H1 (cell line): ENCODE data around the gene AKTIP. TPM values are rescaled to one million over a fixed set of nuclear protein-coding genes. Genes with fewer than 3 reads are reported as not detected.

Experiments
- CTCF ChIA-PET: fragments of 300-600 bp; sonication (Branson Sonifier 250); formaldehyde crosslinking; loops from one replicate; lab custom pipeline; 2021; ENCODE audit not compliant: partially characterized antibody; lab: Charles Lee
- POLR2A ChIA-PET: fragments of 300-600 bp; sonication (Branson Sonifier 250); formaldehyde crosslinking; loops from one replicate; lab custom pipeline; 2021; ENCODE audit warnings: inconsistent platforms; ENCODE audit not compliant: partially characterized antibody; lab: Charles Lee
- DNase-seq, 2 experiments: peaks; one replicate each; pipeline versions ENCODE4 v3.0.0 to v3.0.0-alpha.2; 2010 to 2022; ENCODE audit warnings: low spot score in 2 of 2, low read depth in 1 of 2, mixed read lengths in 1 of 2
- FAIRE-seq: peaks from 2 replicates; lab custom pipeline; 2011; peaks lifted over from hg19 to GRCh38; lab: Jason Lieb, UNC
- H2AFZ ChIP-seq: 2 replicates; pipeline ENCODE4 v1.8.1; 2012; ENCODE audit warnings: low read length, inconsistent platforms
- H2AK5ac ChIP-seq: 2 replicates; pipeline ENCODE4 v1.6.1; 2013; ENCODE audit warnings: low read depth, low read length
- H2BK120ac ChIP-seq: replicated peaks from 2 replicates; pipeline ENCODE3; 2013; ENCODE audit warnings: low read depth, low read length, inconsistent platforms
- H2BK12ac ChIP-seq: 2 replicates; pipeline ENCODE4 v1.6.1; 2013; ENCODE audit warnings: low read depth, low read length
- H2BK15ac ChIP-seq: 2 replicates; pipeline ENCODE4 v1.6.1; 2013; ENCODE audit warnings: low read length
- H2BK20ac ChIP-seq: 2 replicates; pipeline ENCODE4 v1.6.1; 2013; ENCODE audit warnings: low read length
- H2BK5ac ChIP-seq: 2 replicates; pipeline ENCODE4 v1.6.1; 2013; ENCODE audit warnings: low read depth, low read length
- H3K14ac ChIP-seq: 2 replicates; pipeline ENCODE4 v1.6.1; 2013; ENCODE audit warnings: inconsistent platforms; ENCODE audit not compliant: insufficient read length
- H3K18ac ChIP-seq: 2 replicates; pipeline ENCODE4 v1.6.1; 2013; ENCODE audit warnings: low read length; ENCODE audit errors: extremely low read depth
- H3K23ac ChIP-seq: 2 replicates; pipeline ENCODE4 v1.6.1; 2013; ENCODE audit warnings: inconsistent platforms; ENCODE audit not compliant: insufficient read length
- H3K23me2 ChIP-seq: 2 replicates; pipeline ENCODE4 v1.6.1; 2013; ENCODE audit warnings: low read depth, low read length
- H3K27ac ChIP-seq: 2 replicates; pipeline ENCODE4 v1.6.1; 2011; ENCODE audit warnings: low read depth, low read length, inconsistent platforms
- H3K27me3 ChIP-seq, 4 experiments: replicated peaks in 1 of 4; 1 replicate in 1 of 4; 2 replicates in 3 of 4; pipeline versions ENCODE4 v1.6.1 to v1.8.1; 2011 to 2013; ENCODE audit warnings: low read length in 3 of 4, mild to moderate bottlenecking in 3 of 4, inconsistent platforms in 2 of 4, mixed read lengths in 2 of 4, moderate library complexity in 1 of 4; ENCODE audit not compliant: control insufficient read depth in 3 of 4, insufficient read depth in 3 of 4; ENCODE audit errors: extremely low read depth in 1 of 4
- H3K36me3 ChIP-seq, 4 experiments: 2 replicates each; pipeline versions ENCODE4 v1.6.1 to v1.8.1; 2011 to 2013; ENCODE audit warnings: mild to moderate bottlenecking in 4 of 4, low read length in 3 of 4, moderate library complexity in 2 of 4, control low read depth in 1 of 4, inconsistent platforms in 1 of 4; ENCODE audit not compliant: insufficient read depth in 4 of 4, control insufficient read depth in 2 of 4
- H3K4ac ChIP-seq: replicated peaks from 2 replicates; pipeline ENCODE3; 2013; ENCODE audit warnings: low read length, low read depth, mixed read lengths, inconsistent platforms; ENCODE audit not compliant: insufficient read length
- H3K4me1 ChIP-seq, 4 experiments: replicated peaks in 1 of 4; 1 replicate in 1 of 4; 2 replicates in 3 of 4; pipeline versions ENCODE4 v1.6.1 to v1.8.1; 2011 to 2013; ENCODE audit warnings: low read length in 3 of 4, inconsistent platforms in 2 of 4, mixed read lengths in 1 of 4; ENCODE audit not compliant: insufficient read depth in 4 of 4, control insufficient read depth in 3 of 4
- H3K4me2 ChIP-seq, 2 experiments: 2 replicates each; pipeline versions ENCODE4 v1.6.1 to v1.8.1; 2011 to 2013; ENCODE audit warnings: low read depth in 2 of 2, low read length in 2 of 2, control low read depth in 1 of 2, inconsistent platforms in 1 of 2, mild to moderate bottlenecking in 1 of 2; ENCODE audit not compliant: insufficient read depth in 1 of 2
- H3K4me3 ChIP-seq, 4 experiments: fragments of 200-600, 300-600 bp in 1 of 4; sonication (generic), shearing (Covaris generic), sonication (Bioruptor Twin) in 1 of 4; 2 replicates each; pipeline versions ENCODE4 v1.5.1 to v1.8.1; 2011 to 2016; ENCODE audit warnings: low read length in 4 of 4, low read depth in 3 of 4, control low read depth in 2 of 4, inconsistent platforms in 2 of 4, mild to moderate bottlenecking in 2 of 4, mixed read lengths in 1 of 4, moderate library complexity in 1 of 4; ENCODE audit not compliant: insufficient read depth in 2 of 4; ENCODE audit errors: extremely low read depth in 1 of 4
- H3K56ac ChIP-seq: replicated peaks from 2 replicates; pipeline ENCODE3; 2013; ENCODE audit warnings: low read depth, mild to moderate bottlenecking, mixed read lengths, low read length, inconsistent platforms; ENCODE audit not compliant: insufficient read length
- H3K79me1 ChIP-seq: 2 replicates; pipeline ENCODE4 v1.6.1; 2013; ENCODE audit warnings: low read depth, low read length, control low read depth
- H3K79me2 ChIP-seq, 2 experiments: 2 replicates each; pipeline versions ENCODE4 v1.6.1 to v1.8.1; 2012 to 2013; ENCODE audit warnings: low read length in 2 of 2, mild to moderate bottlenecking in 2 of 2, inconsistent platforms in 1 of 2; ENCODE audit not compliant: insufficient read depth in 2 of 2, control insufficient read depth in 1 of 2
- H3K9ac ChIP-seq, 4 experiments: replicated peaks in 1 of 4; 1 replicate in 1 of 4; 2 replicates in 3 of 4; pipeline versions ENCODE4 v1.6.1 to v1.8.1; 2011 to 2013; ENCODE audit warnings: low read depth in 3 of 4, low read length in 3 of 4, control low read depth in 2 of 4, mild to moderate bottlenecking in 2 of 4, moderate library complexity in 2 of 4, inconsistent platforms in 1 of 4; ENCODE audit errors: extremely low read depth in 1 of 4
- H3K9me3 ChIP-seq, 2 experiments: 2 replicates each; pipeline versions ENCODE4 v1.6.1 to v1.8.1; 2012 to 2013; ENCODE audit warnings: mild to moderate bottlenecking in 2 of 2, moderate library complexity in 2 of 2, control low read depth in 1 of 2, inconsistent platforms in 1 of 2, low read depth in 1 of 2, low read length in 1 of 2, mixed read lengths in 1 of 2; ENCODE audit not compliant: insufficient read depth in 2 of 2
- H4K20me1 ChIP-seq, 2 experiments: replicated peaks in 1 of 2; 2 replicates each; pipeline versions ENCODE3 to v1.8.1; 2011 to 2013; ENCODE audit warnings: inconsistent platforms in 2 of 2, low read length in 2 of 2, mild to moderate bottlenecking in 1 of 2; ENCODE audit not compliant: insufficient read depth in 2 of 2, control insufficient read depth in 1 of 2
- H4K5ac ChIP-seq: 2 replicates; pipeline ENCODE4 v1.6.1; 2013; ENCODE audit warnings: low read length, low read depth, mixed read lengths, inconsistent platforms; ENCODE audit not compliant: insufficient read length
- H4K8ac ChIP-seq: 2 replicates; pipeline ENCODE4 v1.8.0; 2013; ENCODE audit warnings: mild to moderate bottlenecking, moderate library complexity, low read length, inconsistent platforms; ENCODE audit not compliant: insufficient read depth; ENCODE audit errors: extremely low read depth
- H4K91ac ChIP-seq: replicated peaks from 2 replicates; pipeline ENCODE3; 2013; ENCODE audit warnings: low read length, mixed read lengths, inconsistent platforms; ENCODE audit not compliant: insufficient read length
- CTCF ChIP-seq, 3 experiments: IDR thresholded peaks; 1 replicate in 2 of 3; 2 replicates in 1 of 3; pipeline versions ENCODE4 v1.5.1 to v1.6.1; 2011; ENCODE audit warnings: low read length in 3 of 3, mild to moderate bottlenecking in 3 of 3, inconsistent platforms in 2 of 3, low read depth in 1 of 3, moderate library complexity in 1 of 3; ENCODE audit not compliant: insufficient read depth in 1 of 3; ENCODE audit errors: control extremely low read depth in 1 of 3
- POLR2AphosphoS5 ChIP-seq: IDR thresholded peaks from 2 replicates; pipeline ENCODE4 v1.6.1; 2011; ENCODE audit warnings: low read depth, low read length
- RAD21 ChIP-seq, 2 experiments: IDR thresholded peaks in 1 of 2; conservative IDR thresholded peaks in 1 of 2; 2 replicates each; pipeline ENCODE4 v1.6.1; 2011; ENCODE audit warnings: low read depth in 2 of 2, low read length in 2 of 2, improper control_type of control experiment in 1 of 2, inconsistent platforms in 1 of 2, mild to moderate bottlenecking in 1 of 2, moderate library complexity in 1 of 2
- TEAD4 ChIP-seq: IDR thresholded peaks from 2 replicates; pipeline ENCODE4 v1.6.1; 2012; ENCODE audit warnings: low read depth, low read length, inconsistent platforms, mixed read lengths
- WGBS, 2 experiments: shearing (Covaris generic) in 1 of 2; methylation state at CpG; one replicate each; pipeline versions ENCODE4 v1.1.6 to v1.1.7; 2013 to 2015; ENCODE audit warnings: low lambda C conversion rate in 2 of 2, mixed read lengths in 2 of 2, inconsistent platforms in 1 of 2, low coverage in 1 of 2, missing lambda C conversion rate in 1 of 2; ENCODE audit not compliant: insufficient replicate concordance in 2 of 2, insufficient coverage in 1 of 2, insufficient read length in 1 of 2; ENCODE audit errors: extremely low coverage in 1 of 2, missing lambda C conversion rate in 1 of 2; 5-methylcytosine and 5-hydroxymethylcytosine counted together
- polyA plus RNA-seq, 7 experiments: library from polyadenylated mRNA; depleted of rRNA in 3 of 7; stranded (reverse) in 5 of 7; unstranded in 2 of 7; fragments of >200 nt in 5 of 7; fragments of 200-250 nt in 2 of 7; gene quantifications; 1 replicate in 5 of 7; 2 replicates in 1 of 7; 4 replicates in 1 of 7; pipeline versions ENCODE4 v1.2.1 to v1.2.3, GENCODE V29; 2011 to 2013; ENCODE audit warnings: missing spikeins in 2 of 7, mixed read lengths in 2 of 7
- total RNA-seq: library from RNA; stranded (reverse); fragmentation: NEBNext Ultra II Directional; extraction: Animal tissue kit (Norgen Biotek cat#: 25700); gene quantifications from 2 replicates; pipeline ENCODE4 v1.2.1, GENCODE V29; 2021

The AKTIP gene
- total and polyA plus RNA-seq, 2 of the 8 experiments (the other 6 are each of a cell fraction or from before 2014, with no cell fraction given): 15.0 to 15.6 TPM

- Histone ChIP-seq H2AFZ (0 out of 2 replicates have a peak overlapping the region, but pooled peaks have one; percentile 14), H3K23ac (no peak overlapping the region), H2BK15ac (no peak overlapping the region), H3K4ac (no peak overlapping the region), H3K9me3 (peaks cover 9 to 10% of the 10 kb centered on the region in 2 experiments; a peak in 2 of 4 replicates), H2BK20ac (no peak overlapping the region), H2BK120ac (no peak overlapping the region), H3K56ac (no peak overlapping the region), H3K4me3 (no peak overlapping the region), H3K27me3 (no peaks in the 10 kb centered on the region), H3K4me2 (no peak overlapping the region; a peak in 1 of 4 replicates), H2BK5ac (no peak overlapping the region), H4K8ac (0 out of 2 replicates have a peak overlapping the region, but pooled peaks have one; percentile 57), H3K79me2 (no peaks in the 10 kb centered on the region), H4K20me1 (no peaks in the 10 kb centered on the region), H3K23me2 (no peaks in the 10 kb centered on the region), H3K36me3 (no peaks in the 10 kb centered on the region), H3K9ac (no peak overlapping the region), H2AK5ac (no peak overlapping the region), H3K4me1 (peaks cover 0 to 2% (median 0%) of the 10 kb centered on the region in 4 experiments; a peak in 1 of 7 replicates), H3K27ac (no peak overlapping the region), H4K91ac (no peak overlapping the region), H2BK12ac (no peak overlapping the region), H4K5ac (no peak overlapping the region), H3K14ac (no peak overlapping the region), H3K79me1 (no peaks in the 10 kb centered on the region), H3K18ac (no peak overlapping the region; the same call in 1 of the 2 replicates)
- POLR2A ChIA-PET: interaction anchor here (0.7 kb wide), 1 partner anchor 1033 kb away, joined by 4 read pairs; no protein-coding TSS in a partner anchor
- DNase-seq (peak in 1 of 2 experiments; percentile 63), FAIRE-seq (no peak)
- peak; percentile 70 to 87 (median 79) for TF ChIP-seq CTCF (IDR thresholded peaks at IDR 0.05; ENCODE audit: control extremely low read depth in 1 of 3, insufficient read depth in 1 of 3, low read depth in 1 of 3, low read length in 3 of 3)
- TF ChIP-seq POLR2AphosphoS5: no peak
- TF ChIP-seq TEAD4: 0 out of 2 replicates have a peak, but pooled peaks have one; percentile 29
- peak; percentile 73 to 82 for TF ChIP-seq RAD21 (IDR thresholded peaks at IDR 0.05 in 1 of 2, conservative IDR thresholded peaks at IDR 0.05 in 1 of 2; ENCODE audit: low read depth in 2 of 2, low read length in 2 of 2)
- CTCF ChIA-PET: interaction anchor here (0.6 to 2.0 kb wide), 9 partner anchors 9 to 152 kb away, joined by 3 to 10 read pairs (median 3); no protein-coding TSS in a partner anchor
- 57% methylated on average over 29 of the region's 29 CpGs; no CpG with 5 or more reads in 1 of the 2 experiments for WGBS, 2 experiments
These were observed 7.1 kb upstream of the AKTIP start for GRCh38 chr16:53509906-53510703.
